HG02798 (cell line): Measurements from ENCODE around the gene CORIN.

Experiments
- ATAC-seq: cut with Tn5 transposase; IDR thresholded peaks from one replicate; pipeline ENCODE4 v1.9.1; 2021; ENCODE audit warnings: mild to moderate bottlenecking; ENCODE audit not compliant: unreplicated experiment, poor library complexity

CORIN gene

GRCh38 chr4:47837908-47838294 is at the start of gene CORIN:
TSS of gene CORIN (minus strand) at chr4:47838067. CDS start at chr4:47837949, 118 bp downstream.
- no peak for ATAC-seq

GRCh38 chr4:47882228-47882627 is 44.4 kb upstream of the CORIN start:
- no peak for ATAC-seq

- ATAC-seq, result no peak
Measured at GRCh38 chr4:47879458-47879857, 41.6 kb upstream of the CORIN start.

- ATAC-seq, result no peak
Measured at GRCh38 chr4:47876784-47877546, 39.1 kb upstream of the CORIN start.

- no peak for ATAC-seq
Measured at GRCh38 chr4:47876310-47876709, 38.4 kb upstream of the CORIN start.

GRCh38 chr4:47873877-47874541 is 36.1 kb upstream of the CORIN start:
- no peak for ATAC-seq

- ATAC-seq, result no peak
Measured at GRCh38 chr4:47863486-47863885, 25.6 kb upstream of the CORIN start.

- no peak for ATAC-seq
Measured at GRCh38 chr4:47862297-47862696, 24.4 kb upstream of the CORIN start.

- no peak for ATAC-seq
Measured at GRCh38 chr4:47860305-47860704, 22.4 kb upstream of the CORIN start.

GRCh38 chr4:47858006-47858405 is 20.1 kb upstream of the CORIN start:
- ATAC-seq, result no peak

- no peak for ATAC-seq
Measured at GRCh38 chr4:47856713-47857112, 18.8 kb upstream of the CORIN start.

- ATAC-seq, result no peak
Measured at GRCh38 chr4:47855350-47855749, 17.5 kb upstream of the CORIN start.

- no peak for ATAC-seq
Measured at GRCh38 chr4:47852136-47852535, 14.3 kb upstream of the CORIN start.

GRCh38 chr4:47849466-47849865 is 11.6 kb upstream of the CORIN start:
- no peak for ATAC-seq

- ATAC-seq, result no peak
Measured at GRCh38 chr4:47848041-47848440, 10.2 kb upstream of the CORIN start.

- ATAC-seq, result no peak
Measured at GRCh38 chr4:47842985-47843384, 5.1 kb upstream of the CORIN start.

- ATAC-seq, result no peak
Measured at GRCh38 chr4:47840291-47840690, 2.4 kb upstream of the CORIN start.

GRCh38 chr4:47839259-47839658 is 1.4 kb upstream of the CORIN start:
- peak; percentile 68 for ATAC-seq

GRCh38 chr4:47838445-47838844 is 578 bp upstream of the CORIN start:
- ATAC-seq, result no peak

GRCh38 chr4:47837094-47837907 is 566 bp downstream of the CORIN start:
- peak; percentile 66 for ATAC-seq

GRCh38 chr4:47836641-47837093 is 1.2 kb downstream of the CORIN start:
- ATAC-seq, result peak; percentile 73
